Prostate gland (tissue), 2 donors: ENCODE results near the gene KCNJ11. TPM values are rescaled to one million over a fixed set of nuclear protein-coding genes. Genes with fewer than 3 reads are reported as not detected.

Experiments used
- DNase-seq: peaks from one replicate; pipeline ENCODE4 v3.0.0-alpha.2; 2019; ENCODE audit warnings: low spot score
- H3K27ac ChIP-seq, 2 donors: fragments of 200-600 bp; sonication (generic); 2 replicates each; pipeline ENCODE4 v1.5.1; 2017 to 2019
- H3K27me3 ChIP-seq: fragments of 200-600 bp; sonication (generic); replicated peaks from 2 replicates; pipeline ENCODE4 v1.5.1; 2019; ENCODE audit not compliant: insufficient read depth
- H3K36me3 ChIP-seq, 2 donors: fragments of 200-600 bp; sonication (generic); 1 replicate in 1 of 2; 2 replicates in 1 of 2; pipeline versions ENCODE4 v1.5.1 to v1.8.1; 2017 to 2019
- H3K4me1 ChIP-seq: fragments of 200-600 bp; sonication (generic); replicated peaks from 2 replicates; pipeline ENCODE4 v1.5.1; 2019
- H3K4me3 ChIP-seq, 2 donors: fragments of 200-600 bp; sonication (generic); 2 replicates each; pipeline ENCODE4 v1.5.1; 2017 to 2019
- H3K9me3 ChIP-seq: fragments of 200-600 bp; sonication (generic); 2 replicates; pipeline ENCODE4 v1.5.1; 2017
- POLR2A ChIP-seq: fragments of 450-650 bp; IDR thresholded peaks from one replicate; pipeline ENCODE4 v1.6.1; 2016; ENCODE audit warnings: antibody characterized with exemption, mild to moderate bottlenecking
- POLR2AphosphoS5 ChIP-seq: sonication (generic); formaldehyde crosslinking; IDR thresholded peaks from one replicate; pipeline ENCODE4 v1.6.1; 2017; ENCODE audit warnings: antibody characterized with exemption
- WGBS: methylation state at CpG from one replicate; pipeline ENCODE4 v1.1.5; 2018; 5-methylcytosine and 5-hydroxymethylcytosine counted together
- intact Hi-C: fragments of 100-400 bp; cut with DNase I; formaldehyde crosslinking; loops from one replicate; pipeline ENCODE4 v1.14.2; 2022
- total RNA-seq, 2 donors: library from RNA; depleted of rRNA; stranded (reverse); fragments of >200 nt; gene quantifications; one replicate each; pipeline ENCODE4 v1.1.0, GENCODE V29; 2016
- TF ChIP-seq, protein P1 (sequence below), 4 experiments: fragments of 200-600 bp in 2 of 4; fragments of 450-650 bp in 2 of 4; sonication (generic) in 2 of 4; IDR thresholded peaks; 1 replicate in 3 of 4; 2 replicates in 1 of 4; pipeline ENCODE4 v1.5.1; 2016 to 2019; ENCODE audit warnings: antibody characterized with exemption in 4 of 4, mild to moderate bottlenecking in 2 of 4, moderate library complexity in 2 of 4

The KCNJ11 gene
- total RNA-seq, 2 donors from 2014 or later = 5.5 to 10.3 TPM

DNA sequence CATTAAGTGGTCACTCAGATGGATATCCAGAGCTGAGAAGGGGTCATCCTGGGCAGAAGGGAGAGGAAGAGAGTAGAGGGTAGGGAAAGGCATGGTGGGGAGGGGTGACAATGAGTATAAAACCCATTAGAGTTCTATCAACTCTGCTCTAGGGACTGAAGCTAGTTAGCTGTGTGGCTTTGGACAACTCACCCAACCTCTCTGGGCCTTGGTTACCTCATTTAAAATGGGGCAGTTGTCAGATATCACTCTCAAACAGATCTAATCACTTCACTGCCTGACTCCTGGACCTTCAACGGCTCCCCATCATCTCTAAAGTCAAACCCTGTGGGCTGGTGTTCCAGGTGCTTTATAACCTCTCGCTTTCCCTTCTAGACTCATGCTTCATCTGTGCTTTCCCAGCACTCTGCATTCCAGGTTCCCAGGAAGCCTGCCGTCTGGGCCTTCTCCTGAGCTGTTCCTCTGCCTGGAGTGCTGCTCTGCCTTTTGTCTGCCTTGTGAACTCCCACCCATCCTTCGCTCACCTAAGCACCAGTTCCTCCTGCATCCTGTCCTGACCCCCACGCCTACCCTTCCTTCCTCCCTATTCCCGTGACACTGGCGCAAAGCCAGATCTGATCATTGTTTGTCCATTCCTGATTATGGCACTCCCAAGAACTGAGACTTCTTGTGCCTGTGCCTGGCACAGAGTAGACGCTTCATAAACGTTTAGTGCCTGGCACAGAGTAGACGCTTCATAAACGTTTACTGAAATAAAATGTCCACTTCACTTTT is 22.3 kb upstream of the KCNJ11 start:
- Histone ChIP-seq H3K4me1 (peaks cover 19% of the 10 kb centered on the region), H3K27ac (peak overlapping the region in 1 of 2 donors; percentile 55), H3K27me3 (no peaks in the 10 kb centered on the region), H3K9me3 (no peaks in the 10 kb centered on the region), H3K4me3 (no peak overlapping the region), H3K36me3 (no peaks in the 10 kb centered on the region)
- DNase-seq = peak; percentile 57
- TF ChIP-seq POLR2AphosphoS5 = peak; percentile 65
- no peak for TF ChIP-seq POLR2A
- TF ChIP-seq, protein P1, sequence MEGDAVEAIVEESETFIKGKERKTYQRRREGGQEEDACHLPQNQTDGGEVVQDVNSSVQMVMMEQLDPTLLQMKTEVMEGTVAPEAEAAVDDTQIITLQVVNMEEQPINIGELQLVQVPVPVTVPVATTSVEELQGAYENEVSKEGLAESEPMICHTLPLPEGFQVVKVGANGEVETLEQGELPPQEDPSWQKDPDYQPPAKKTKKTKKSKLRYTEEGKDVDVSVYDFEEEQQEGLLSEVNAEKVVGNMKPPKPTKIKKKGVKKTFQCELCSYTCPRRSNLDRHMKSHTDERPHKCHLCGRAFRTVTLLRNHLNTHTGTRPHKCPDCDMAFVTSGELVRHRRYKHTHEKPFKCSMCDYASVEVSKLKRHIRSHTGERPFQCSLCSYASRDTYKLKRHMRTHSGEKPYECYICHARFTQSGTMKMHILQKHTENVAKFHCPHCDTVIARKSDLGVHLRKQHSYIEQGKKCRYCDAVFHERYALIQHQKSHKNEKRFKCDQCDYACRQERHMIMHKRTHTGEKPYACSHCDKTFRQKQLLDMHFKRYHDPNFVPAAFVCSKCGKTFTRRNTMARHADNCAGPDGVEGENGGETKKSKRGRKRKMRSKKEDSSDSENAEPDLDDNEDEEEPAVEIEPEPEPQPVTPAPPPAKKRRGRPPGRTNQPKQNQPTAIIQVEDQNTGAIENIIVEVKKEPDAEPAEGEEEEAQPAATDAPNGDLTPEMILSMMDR (IDR thresholded peaks at IDR 0.05) = no peak
- intact Hi-C loops = no loop called here
- 29% methylated on average over 11 of the region's 11 CpGs for WGBS

GRCh38 chr11:17408641-17409040 is 20.2 kb upstream of the KCNJ11 start:
- no peak overlapping the region for H3K27ac ChIP-seq
- H3K36me3 ChIP-seq = no peaks in the 10 kb centered on the region
- no peak overlapping the region for H3K4me3 ChIP-seq
- DNase-seq = no peak
- H3K9me3 ChIP-seq = no peaks in the 10 kb centered on the region
- no peak for TF ChIP-seq POLR2A
- TF ChIP-seq POLR2AphosphoS5 = no peak
- TF ChIP-seq, protein P1 (IDR thresholded peaks at IDR 0.05) = no peak
- peaks cover 15% of the 10 kb centered on the region for H3K4me1 ChIP-seq
- 92% methylated on average over 7 of the region's 7 CpGs for WGBS
- intact Hi-C loops = no loop called here
- H3K27me3 ChIP-seq = no peaks in the 10 kb centered on the region

DNA sequence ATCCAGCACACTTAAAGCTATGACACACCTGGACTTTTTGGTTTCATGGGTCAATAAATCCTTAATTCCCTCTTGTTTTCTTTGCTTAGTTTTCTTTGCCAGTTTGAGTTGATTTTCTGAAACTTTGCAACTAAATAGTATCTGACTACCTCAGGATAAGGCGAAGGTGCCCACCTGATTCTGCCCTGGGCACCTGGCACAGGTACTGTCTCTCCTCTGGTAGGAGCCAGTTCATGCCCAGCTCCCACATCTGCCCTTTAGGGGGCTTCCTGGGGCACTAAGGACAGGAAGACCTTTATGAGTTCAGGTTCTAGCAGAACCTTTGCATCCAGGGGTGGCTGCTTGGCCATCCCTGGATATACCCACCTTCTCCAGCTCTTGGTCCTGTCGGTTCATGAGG is 19.6 kb upstream of the KCNJ11 start:
- H3K4me1 ChIP-seq = peaks cover 9% of the 10 kb centered on the region
- DNase-seq = no peak

DNA sequence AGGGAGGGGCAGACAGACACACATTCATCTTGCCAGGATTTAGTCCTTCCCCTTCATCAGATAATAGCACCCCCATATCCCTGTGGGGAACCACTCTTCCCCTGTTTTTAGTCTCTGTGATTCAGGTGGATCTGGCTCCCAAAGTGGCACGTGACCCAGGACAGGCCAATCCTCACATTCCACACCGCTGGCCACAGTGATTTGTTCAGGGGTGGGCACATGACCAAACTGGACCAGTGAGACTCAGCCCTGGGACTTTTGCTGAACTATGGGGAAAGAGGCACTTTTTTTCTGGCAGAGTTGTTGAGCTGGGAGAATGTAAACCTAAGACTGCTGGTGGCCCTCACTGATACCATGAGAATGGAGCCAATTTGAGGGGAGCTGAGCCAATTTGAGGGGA is 19.1 kb upstream of the KCNJ11 start:
- TF ChIP-seq POLR2AphosphoS5 (no peak), POLR2A (no peak)
- TF ChIP-seq, protein P1 (IDR thresholded peaks at IDR 0.05) = no peak
- 94% methylated on average over 2 of the region's 2 CpGs for WGBS
- Histone ChIP-seq H3K27ac (no peak overlapping the region), H3K9me3 (no peaks in the 10 kb centered on the region), H3K4me3 (no peak overlapping the region), H3K36me3 (no peaks in the 10 kb centered on the region), H3K4me1 (peaks cover 9% of the 10 kb centered on the region), H3K27me3 (no peaks in the 10 kb centered on the region)
- intact Hi-C loops = no loop called here
- no peak for DNase-seq

More for the DNA sequence above, 19.6 kb upstream of the KCNJ11 start:
- TF ChIP-seq, protein P1 (IDR thresholded peaks at IDR 0.05) = no peak
- TF ChIP-seq POLR2AphosphoS5 (no peak), POLR2A (no peak)
- Histone ChIP-seq H3K9me3 (no peaks in the 10 kb centered on the region), H3K27ac (no peak overlapping the region), H3K36me3 (no peaks in the 10 kb centered on the region), H3K27me3 (no peaks in the 10 kb centered on the region), H3K4me3 (no peak overlapping the region)
- 96% methylated on average over 2 of the region's 2 CpGs for WGBS
- intact Hi-C loops = no loop called here

- Histone ChIP-seq H3K27me3 (no peaks in the 10 kb centered on the region), H3K4me3 (no peak overlapping the region), H3K4me1 (peaks cover 9% of the 10 kb centered on the region), H3K27ac (peak overlapping the region; percentile 60 to 82), H3K9me3 (no peaks in the 10 kb centered on the region), H3K36me3 (no peaks in the 10 kb centered on the region)
- TF ChIP-seq, protein P1 (IDR thresholded peaks at IDR 0.05) = no peak
- TF ChIP-seq POLR2A = no peak
- no peak for TF ChIP-seq POLR2AphosphoS5
- intact Hi-C loops = no loop called here
- DNase-seq = no peak
- 92% methylated on average over 13 of the region's 13 CpGs for WGBS
Measured at GRCh38 chr11:17406818-17407149, 18.3 kb upstream of the KCNJ11 start.
